GM19099 (cell line): Measurements from ENCODE around the gene GPC1.

Experiments used
- POLR2A ChIP-seq: IDR thresholded peaks from 3 replicates; pipeline ENCODE4 v1.6.1; 2011; ENCODE audit warnings: low read depth; ENCODE audit not compliant: insufficient read length; ENCODE audit errors: extremely low read depth

The GPC1 gene

GRCh38 chr2:240394549-240394948 is 40.9 kb upstream of the GPC1 start:
- TF ChIP-seq POLR2A: no peak

GRCh38 chr2:240395448-240395847 is 40.0 kb upstream of the GPC1 start:
- TF ChIP-seq POLR2A: no peak

GRCh38 chr2:240395896-240396622 is 39.4 kb upstream of the GPC1 start:
- TF ChIP-seq POLR2A: no peak

- TF ChIP-seq POLR2A: no peak
Observed at GRCh38 chr2:240396623-240397541, 38.6 kb upstream of the GPC1 start.

- TF ChIP-seq POLR2A: no peak
Observed at GRCh38 chr2:240397542-240397916, 37.9 kb upstream of the GPC1 start.

GRCh38 chr2:240397924-240398645 is 37.4 kb upstream of the GPC1 start:
- TF ChIP-seq POLR2A: no peak

GRCh38 chr2:240398661-240399267 is 36.7 kb upstream of the GPC1 start:
- no peak for TF ChIP-seq POLR2A

GRCh38 chr2:240399419-240400324 is 35.8 kb upstream of the GPC1 start:
- TF ChIP-seq POLR2A: no peak

- no peak for TF ChIP-seq POLR2A
Observed at GRCh38 chr2:240400371-240401161, 34.9 kb upstream of the GPC1 start.

GRCh38 chr2:240401308-240401707 is 34.2 kb upstream of the GPC1 start:
- TF ChIP-seq POLR2A: no peak

GRCh38 chr2:240401781-240402551 is 33.5 kb upstream of the GPC1 start:
- no peak for TF ChIP-seq POLR2A

- TF ChIP-seq POLR2A: no peak
Observed at GRCh38 chr2:240402566-240403272, 32.7 kb upstream of the GPC1 start.
